NCI-H774 (cell line): ENCODE measurements around the gene RHO.

Source experiments
- DNase-seq: peaks from one replicate; lab custom pipeline; 2025; lab: John Stamatoyannopoulos, UW

Gene RHO

GRCh38 chr3:129520960-129521359 lies 7.5 kb upstream of the RHO start:
- no peak for DNase-seq

- DNase-seq: no peak
These were observed 6.8 kb upstream of the RHO start for GRCh38 chr3:129521611-129522010.

- no peak for DNase-seq
These were observed 5.5 kb upstream of the RHO start for GRCh38 chr3:129522953-129523352.

GRCh38 chr3:129524081-129524480 lies 4.4 kb upstream of the RHO start:
- no peak for DNase-seq

- no peak for DNase-seq
These were observed 3.0 kb upstream of the RHO start for GRCh38 chr3:129525341-129525968.

- no peak for DNase-seq
These were observed 2.1 kb upstream of the RHO start for GRCh38 chr3:129526121-129526900.

- no peak for DNase-seq
These were observed 1.2 kb upstream of the RHO start for GRCh38 chr3:129527262-129527661.

- no peak for DNase-seq
These were observed 1.2 kb downstream of the RHO start for GRCh38 chr3:129529436-129530210.

- DNase-seq: no peak
These were observed 1.9 kb downstream of the RHO start for GRCh38 chr3:129530251-129530791.

- no peak for DNase-seq
These were observed 2.4 kb downstream of the RHO start for GRCh38 chr3:129530821-129531220.

- no peak for DNase-seq
These were observed 3.3 kb downstream of the RHO start for GRCh38 chr3:129531699-129532098.

GRCh38 chr3:129532261-129532660 lies 3.8 kb downstream of the RHO start:
- DNase-seq: no peak

GRCh38 chr3:129533406-129533805 lies 5.0 kb downstream of the RHO start:
- DNase-seq: no peak

GRCh38 chr3:129534428-129535027 lies 6.1 kb downstream of the RHO start:
- no peak for DNase-seq

- no peak for DNase-seq
These were observed 6.6 kb downstream of the RHO start for GRCh38 chr3:129535075-129535474.

GRCh38 chr3:129536374-129536667 lies 7.9 kb downstream of the RHO start:
- DNase-seq: no peak

GRCh38 chr3:129536804-129537203 lies 8.4 kb downstream of the RHO start:
- DNase-seq: no peak

GRCh38 chr3:129539206-129539605 lies 10.8 kb downstream of the RHO start:
- no peak for DNase-seq

- no peak for DNase-seq
These were observed 12.5 kb downstream of the RHO start for GRCh38 chr3:129540776-129541516.

GRCh38 chr3:129542747-129543146 lies 14.3 kb downstream of the RHO start:
- DNase-seq: no peak

- no peak for DNase-seq
These were observed 14.8 kb downstream of the RHO start, which contains the start of gene H1-8 for GRCh38 chr3:129543156-129543790. TSS of gene H1-8 (plus strand) at chr3:129543175. CDS start at chr3:129543219, 44 bp downstream.
